Fibroblast of lung (primary cell): Measurements from ENCODE around the gene BMS1.

ENCODE experiments used
- EZH2 ChIP-seq: IDR thresholded peaks from 2 replicates; pipeline ENCODE4 v1.5.1; 2012; ENCODE audit warnings: low read length, control low read depth, mild to moderate bottlenecking; ENCODE audit errors: missing control alignments
- TF ChIP-seq, protein P1 (sequence below), 2 donors: IDR thresholded peaks in 1 of 2; conservative IDR thresholded peaks in 1 of 2; 1 replicate in 1 of 2; 2 replicates in 1 of 2; pipeline ENCODE4 v1.5.1; 2011 to 2012; ENCODE audit warnings: low read length in 2 of 2, control low read depth in 1 of 2, inconsistent platforms in 1 of 2, low read depth in 1 of 2, mild to moderate bottlenecking in 1 of 2

DNA sequence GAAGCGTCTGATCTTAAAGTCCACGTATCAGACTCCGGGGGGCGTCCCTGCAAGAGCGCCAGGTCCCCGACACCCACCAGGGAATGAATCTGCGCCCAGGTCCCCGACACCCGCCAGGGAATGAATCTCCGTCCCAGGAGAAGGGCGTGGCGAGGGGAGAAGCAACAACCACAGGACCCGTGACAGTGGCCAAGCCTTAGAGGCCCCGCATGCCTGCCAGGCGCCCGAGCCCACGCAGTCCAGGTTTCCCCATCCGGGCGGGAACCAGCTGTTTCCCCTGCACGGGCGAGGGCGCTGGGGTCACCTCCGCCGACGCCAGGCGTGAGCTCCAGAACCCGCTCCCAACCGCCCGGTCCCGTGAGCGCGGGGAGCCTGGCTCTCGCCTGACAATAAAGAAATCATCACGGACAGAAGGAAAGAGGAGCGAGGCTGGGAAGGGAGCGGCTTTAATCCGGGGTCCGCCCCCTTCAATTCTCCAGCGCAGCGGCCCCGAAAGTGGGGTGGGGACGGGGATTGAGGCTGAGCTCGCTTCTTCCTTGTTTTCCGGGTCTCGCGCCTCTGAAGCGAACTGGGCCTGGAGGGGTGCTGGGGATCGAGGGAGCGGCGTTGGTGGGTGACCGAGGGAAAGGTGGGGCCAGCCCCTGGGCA lies 29.0 kb upstream of the BMS1 start:
- TF ChIP-seq, protein P1, sequence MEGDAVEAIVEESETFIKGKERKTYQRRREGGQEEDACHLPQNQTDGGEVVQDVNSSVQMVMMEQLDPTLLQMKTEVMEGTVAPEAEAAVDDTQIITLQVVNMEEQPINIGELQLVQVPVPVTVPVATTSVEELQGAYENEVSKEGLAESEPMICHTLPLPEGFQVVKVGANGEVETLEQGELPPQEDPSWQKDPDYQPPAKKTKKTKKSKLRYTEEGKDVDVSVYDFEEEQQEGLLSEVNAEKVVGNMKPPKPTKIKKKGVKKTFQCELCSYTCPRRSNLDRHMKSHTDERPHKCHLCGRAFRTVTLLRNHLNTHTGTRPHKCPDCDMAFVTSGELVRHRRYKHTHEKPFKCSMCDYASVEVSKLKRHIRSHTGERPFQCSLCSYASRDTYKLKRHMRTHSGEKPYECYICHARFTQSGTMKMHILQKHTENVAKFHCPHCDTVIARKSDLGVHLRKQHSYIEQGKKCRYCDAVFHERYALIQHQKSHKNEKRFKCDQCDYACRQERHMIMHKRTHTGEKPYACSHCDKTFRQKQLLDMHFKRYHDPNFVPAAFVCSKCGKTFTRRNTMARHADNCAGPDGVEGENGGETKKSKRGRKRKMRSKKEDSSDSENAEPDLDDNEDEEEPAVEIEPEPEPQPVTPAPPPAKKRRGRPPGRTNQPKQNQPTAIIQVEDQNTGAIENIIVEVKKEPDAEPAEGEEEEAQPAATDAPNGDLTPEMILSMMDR (conservative IDR thresholded peaks at IDR 0.05 in 1 of 2, IDR thresholded peaks at IDR 0.05 in 1 of 2; ENCODE audit: low read depth in 1 of 2, low read length in 2 of 2) = no peak
- TF ChIP-seq EZH2 = peak; percentile 63
